Left forelimb (tissue), 1 donor: ENCODE results near the gene COX8C.

Source experiments
- DNase-seq: peaks from one replicate; pipeline ENCODE4 v3.0.0-alpha.2; 2018; ENCODE audit warnings: low spot score

Gene COX8C, protein sequence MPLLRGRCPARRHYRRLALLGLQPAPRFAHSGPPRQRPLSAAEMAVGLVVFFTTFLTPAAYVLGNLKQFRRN

DNA sequence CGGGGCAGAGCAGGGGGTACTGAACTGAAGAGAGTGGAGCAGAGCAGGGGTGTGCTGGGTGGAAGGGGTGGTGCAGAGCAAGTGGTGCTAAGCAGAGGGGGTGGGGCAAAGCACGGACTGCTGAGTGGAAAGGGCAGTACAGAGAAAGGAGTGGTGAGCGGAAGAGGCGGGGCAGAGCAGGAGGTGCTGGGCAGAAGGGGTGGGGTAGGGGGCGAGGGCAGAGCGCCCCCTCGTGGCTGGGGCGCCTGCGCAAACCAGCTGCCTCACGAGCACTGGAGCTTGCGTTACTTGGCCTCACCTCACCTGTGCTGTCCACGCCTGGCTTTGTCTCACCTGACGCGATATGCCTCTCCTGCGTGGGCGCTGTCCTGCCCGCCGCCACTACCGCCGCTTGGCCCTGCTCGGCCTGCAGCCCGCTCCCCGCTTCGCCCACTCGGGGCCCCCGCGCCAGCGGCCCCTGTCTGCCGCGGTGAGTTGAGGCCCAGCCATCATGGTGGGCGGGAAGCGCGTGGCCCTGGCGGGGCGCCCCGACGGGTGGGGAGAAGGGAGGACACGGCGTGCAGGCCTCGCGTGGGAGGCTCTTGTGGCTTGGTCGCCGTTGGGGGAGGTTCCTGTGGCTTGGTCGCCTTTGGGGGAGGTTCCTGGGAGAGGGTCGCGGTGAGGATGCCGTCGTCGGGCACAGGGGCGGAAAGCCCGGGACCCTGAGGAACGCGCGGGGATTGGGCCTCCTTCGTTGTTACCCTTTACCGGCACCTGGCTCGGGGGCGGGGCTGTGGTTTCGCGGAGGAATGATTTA is at the start of gene COX8C:
Gene COX8C (plus strand): TSS at position 257 of the 796 bp plus-strand sequence. CDS start 87 bp downstream, at position 344.
- DNase-seq = no peak

DNA sequence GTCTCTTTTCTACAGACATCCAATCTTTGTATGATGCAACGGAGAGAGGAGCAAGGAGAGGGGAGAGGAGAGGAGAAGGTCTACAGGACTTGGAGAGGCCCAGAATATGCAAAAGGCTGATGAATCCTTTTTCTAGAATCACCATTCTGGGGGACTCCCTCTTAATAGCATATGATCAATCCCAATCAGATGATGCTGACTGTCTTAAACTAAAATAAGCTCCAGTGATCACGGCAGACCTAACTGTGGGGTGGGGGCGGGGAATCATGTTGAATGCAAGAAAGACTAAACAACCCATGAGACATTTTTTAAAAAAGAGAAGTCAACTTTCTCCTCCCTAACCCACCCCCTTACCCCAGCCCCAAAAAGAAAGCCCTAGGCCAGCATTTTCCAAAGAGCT is 47.6 kb upstream of the COX8C start:
- no peak for DNase-seq

DNA sequence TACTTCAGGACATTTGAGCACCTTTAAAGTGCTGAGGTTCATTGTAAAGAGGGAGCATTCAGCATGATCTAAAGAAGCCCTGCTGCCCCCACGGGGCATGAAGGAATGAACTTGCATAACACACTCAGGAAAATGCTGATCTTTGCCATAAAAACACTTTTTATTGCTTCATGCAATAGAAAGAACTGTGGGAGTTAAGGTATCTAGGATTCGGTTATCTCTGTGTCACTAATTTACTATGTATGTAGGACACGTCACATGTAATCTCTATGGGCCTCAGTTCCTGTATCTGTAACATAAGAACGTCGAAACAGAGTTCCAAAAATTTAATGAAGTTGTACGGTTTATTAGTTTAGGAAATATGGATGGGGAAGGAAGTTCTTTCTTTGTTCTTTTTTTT is 47.1 kb upstream of the COX8C start:
- no peak for DNase-seq

DNA sequence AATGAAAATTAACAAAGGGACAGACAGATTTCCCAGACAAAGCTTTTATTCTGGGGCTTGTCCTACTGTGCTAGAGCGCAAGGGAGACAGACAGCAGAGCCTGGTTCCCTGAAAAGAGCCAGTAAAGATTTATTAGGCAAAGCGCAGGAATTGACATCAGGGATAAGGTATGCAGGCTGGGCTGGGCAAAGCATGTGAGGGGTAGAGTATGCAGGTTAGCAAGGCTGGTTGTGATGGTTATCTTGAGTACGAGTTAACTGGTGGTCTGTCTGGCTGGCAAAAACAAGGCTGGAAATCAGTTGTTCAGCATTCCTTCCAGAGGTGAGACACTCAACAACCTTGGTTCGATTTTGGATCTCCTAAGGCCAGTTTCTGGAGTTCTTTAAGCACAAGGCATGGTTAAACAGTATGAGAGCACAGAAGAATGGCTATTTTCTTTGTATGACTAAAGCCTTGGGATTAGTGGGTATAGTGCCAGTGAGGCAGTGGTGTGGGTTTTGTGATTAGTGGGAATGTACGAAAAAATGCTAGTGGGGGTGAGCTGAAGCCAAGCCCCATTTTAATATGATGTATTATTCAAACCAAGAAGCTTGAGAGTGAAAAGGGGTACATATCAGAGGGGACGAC is 45.0 kb upstream of the COX8C start:
- DNase-seq = no peak

DNA sequence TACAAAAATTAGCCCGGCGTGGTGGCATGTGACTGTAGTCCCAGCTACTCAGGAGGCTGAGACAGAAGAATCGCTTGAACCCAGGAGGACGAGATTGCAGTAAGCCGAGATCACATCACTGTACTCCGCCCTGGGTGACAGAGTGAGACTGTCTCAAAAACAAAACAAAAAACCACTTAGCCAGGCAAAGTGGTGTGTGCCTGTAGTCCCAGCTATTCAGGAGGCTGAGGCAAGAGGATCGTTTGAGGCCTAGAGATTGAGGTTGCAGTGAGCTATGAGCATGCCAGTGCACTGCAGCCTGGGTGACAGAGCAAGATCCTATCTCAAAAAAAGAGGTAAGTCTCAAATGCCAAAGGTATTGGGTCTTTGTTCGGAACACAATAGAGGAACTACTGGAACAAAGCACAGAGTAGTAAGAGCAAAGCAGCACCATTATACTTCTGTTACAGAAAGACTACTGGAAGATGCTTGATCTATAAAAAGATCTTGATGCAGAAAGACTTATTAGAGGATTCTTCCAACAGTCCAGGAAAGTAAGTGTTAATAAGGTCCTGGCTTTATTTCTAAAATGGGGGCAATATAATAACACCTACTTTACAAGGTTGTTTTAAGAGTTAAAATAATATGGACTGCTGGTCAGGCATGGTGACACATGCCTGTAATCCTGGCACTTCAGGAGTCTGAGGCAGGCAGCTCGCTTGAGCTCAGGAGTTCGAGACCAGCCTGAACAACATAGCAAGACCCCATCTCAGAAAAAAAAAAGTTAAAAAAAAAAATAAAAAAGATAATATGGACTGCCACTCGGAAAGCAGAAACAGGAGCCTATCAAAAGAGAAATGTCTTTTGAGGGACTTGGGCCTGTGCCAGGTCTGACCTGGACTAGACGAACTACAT is 44.0 kb upstream of the COX8C start:
- no peak for DNase-seq

DNA sequence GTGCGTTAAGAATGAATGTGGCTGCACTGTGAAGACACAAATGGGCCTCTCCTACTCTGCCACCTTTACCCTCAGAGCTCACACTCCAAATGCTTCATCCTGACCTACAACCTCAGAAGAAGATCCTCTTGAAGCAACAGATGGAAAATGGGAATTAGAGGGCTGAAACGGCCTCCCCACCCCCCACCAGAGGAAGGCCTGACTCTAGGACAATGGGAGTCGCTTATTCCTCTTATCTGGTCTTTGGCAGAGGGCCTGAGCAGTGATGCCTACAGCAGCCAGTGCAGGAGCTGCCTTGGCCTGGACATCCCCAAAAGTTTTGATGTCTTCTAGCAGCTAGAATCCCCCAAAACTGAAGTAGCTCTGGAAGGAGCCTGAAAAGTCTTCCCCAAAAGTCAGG is 43.3 kb upstream of the COX8C start:
- no peak for DNase-seq

DNA sequence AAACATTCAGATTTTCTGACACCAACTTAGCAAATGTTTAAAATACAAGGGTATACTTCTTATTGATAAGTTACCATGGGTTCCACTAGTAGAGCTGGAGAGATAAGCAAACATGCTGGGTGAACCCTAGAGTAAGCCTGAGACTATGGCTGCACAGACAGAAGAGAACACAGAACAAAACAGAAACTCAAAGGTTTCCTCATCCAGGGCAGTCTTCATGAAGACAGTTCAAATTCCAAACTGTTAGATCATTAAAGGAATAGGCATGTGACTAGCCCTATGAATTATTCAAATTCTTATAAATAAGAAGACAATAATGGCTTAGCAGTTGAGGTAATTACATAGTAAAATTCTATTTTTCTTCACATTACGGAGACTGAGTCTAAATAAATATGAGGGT is 42.2 kb upstream of the COX8C start:
- no peak for DNase-seq

DNA sequence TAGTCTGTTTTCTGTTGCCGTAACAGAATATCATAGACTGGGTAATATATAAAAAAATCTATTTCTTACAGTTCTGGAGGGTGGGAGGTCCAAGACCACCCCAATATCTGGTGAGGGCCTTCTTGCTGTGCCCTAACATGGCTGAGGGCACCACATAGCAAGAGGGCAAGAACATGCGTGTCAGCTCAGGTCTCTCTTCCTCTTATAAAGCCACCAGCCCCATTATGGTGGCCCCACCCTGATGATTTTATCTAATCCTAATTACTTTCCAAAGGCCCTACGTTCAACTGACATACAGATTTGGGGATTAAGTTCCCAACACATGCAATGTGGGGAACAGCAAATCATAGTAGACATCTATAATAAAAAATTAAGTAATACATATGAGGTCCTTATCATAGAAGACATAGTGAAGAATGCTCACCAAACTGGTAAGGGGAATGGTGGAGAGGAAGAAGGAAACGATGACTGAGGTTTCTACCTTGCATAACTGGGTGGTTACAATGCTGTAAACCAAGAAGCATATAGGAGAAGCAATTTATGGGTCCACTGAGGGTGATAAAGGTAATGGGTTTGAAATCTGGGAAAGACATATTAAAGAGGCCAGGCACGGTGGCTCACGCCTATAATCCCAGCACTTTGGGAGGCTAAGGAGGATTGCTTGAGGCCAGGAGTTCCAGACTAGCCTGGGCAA is 41.1 kb upstream of the COX8C start:
- no peak for DNase-seq

DNA sequence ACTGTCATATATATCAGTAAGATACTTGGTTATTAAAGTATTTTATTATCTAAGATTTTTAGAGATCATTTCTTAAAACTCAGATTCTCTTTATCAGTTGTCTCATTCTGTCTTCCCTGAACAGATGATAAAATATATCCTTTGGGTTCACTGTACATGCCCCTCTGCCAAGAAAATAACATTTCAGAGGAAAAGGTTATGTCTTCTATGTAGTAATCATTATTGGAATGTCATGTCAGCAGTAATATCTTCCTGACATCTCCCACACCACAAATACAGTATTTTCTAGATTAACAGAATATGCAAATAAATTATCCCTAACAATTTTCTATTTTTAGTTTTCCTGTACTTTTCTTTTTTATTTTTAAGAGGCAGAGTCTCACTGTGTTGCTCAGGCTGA is 40.2 kb upstream of the COX8C start:
- no peak for DNase-seq

DNA sequence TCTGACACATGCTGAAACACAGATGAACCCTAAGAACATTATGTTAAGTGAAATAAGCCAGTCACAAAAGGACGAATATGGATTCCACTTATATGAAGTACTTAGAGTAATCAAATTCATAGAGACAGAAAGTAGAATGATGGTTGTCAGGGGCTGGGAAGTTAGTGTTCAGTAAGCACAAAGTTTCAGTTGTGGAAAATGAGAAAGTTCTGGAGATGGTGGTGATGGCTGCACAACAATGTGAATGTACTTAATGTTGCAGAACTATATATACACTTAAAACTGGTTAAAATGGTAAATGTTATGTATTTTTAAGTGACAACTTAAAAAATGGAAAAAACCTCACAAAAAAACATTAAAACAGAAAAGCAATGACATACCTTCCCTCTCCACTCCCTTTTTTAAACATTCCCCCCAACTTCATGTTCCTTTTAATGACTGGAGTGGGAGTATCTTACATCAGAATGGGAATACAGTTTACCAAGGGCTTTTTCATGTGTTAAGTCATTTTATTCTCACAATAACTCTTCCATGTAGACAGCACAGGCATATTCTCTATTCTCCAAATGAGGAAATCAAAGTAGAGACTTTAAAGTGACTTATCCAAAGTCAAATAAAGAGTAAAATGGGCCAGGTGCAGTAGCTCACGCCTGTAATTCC is 38.2 kb upstream of the COX8C start:
- no peak for DNase-seq

DNA sequence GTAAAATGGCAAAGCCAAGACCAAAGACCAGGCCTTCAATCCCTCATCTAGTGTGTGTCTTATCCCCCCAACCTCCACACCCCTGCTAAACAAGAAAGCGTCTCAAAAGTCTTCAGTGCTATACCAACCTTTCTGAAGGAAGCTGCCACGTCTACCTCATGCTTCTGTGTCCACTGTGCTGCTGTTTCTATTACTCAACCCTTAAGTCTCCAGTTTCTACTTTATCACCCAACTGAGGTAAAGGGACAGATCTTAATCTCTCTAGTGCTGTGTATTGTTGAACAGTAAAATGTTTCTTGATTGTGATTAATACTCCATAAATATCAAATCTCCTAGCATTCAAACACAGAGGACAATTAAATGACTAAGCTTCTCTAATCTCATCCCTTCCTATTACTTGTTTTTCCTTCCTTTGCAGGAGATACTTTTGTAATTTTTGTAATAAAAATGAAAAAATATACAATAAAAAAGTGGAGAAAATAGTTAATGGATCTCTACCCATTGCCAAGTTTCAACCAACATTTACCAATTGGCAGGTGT is 37.5 kb upstream of the COX8C start:
- DNase-seq = no peak

DNA sequence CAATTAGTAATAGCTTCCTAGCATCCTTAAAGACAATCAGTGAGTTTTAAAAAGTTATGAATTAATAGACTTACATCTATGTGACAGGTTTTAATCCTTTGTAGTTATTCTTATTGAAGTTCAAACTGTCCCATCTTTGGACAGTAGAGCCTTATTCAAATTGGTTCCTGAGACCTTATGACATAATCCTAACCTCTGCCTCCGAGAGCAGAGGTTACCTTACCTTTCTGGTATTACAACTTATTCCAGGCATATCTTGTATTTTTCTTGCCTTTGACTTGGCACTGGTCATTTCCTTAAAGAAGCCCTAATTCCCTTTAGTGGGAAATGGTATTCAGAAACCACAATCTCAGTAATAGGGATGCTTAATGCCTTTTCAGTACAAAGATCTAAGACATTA is 35.9 kb upstream of the COX8C start:
- no peak for DNase-seq

DNA sequence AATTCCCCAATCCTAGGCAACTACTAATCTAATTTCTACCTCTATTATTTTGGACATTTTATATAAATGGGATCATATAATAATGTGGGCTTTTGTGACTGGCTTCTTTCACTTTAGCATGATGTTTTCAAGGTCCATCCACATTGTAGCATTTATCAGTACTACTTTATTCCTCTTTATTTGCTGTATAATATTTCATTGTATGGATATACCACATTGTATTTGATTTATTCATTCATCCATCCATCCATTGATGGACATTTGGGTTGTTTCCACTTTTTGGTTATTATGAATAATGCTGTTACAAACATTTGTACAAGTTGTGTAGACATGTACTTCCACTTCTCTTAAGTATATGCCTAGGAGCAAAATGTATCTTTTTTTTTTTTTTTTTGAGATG is 31.4 kb upstream of the COX8C start:
- no peak for DNase-seq

DNA sequence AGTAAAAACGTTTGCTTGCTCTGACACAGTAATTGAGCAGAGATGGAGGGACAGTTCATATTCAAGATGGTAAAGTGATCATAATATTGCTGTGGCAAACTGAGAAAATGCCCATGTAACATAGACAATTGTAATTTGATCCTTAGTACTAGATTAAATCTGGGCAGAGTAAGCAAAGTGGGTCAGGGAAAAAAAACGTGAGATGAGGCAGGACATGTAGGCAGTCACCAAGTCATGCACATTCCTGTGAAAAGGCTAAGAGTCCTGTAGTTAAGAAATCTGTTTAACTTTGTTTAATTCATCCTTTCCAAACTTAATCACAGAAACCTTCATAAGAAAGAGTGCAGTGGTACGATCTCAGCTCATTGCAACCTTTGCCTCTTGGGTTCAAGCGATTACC is 30.3 kb upstream of the COX8C start:
- no peak for DNase-seq

DNA sequence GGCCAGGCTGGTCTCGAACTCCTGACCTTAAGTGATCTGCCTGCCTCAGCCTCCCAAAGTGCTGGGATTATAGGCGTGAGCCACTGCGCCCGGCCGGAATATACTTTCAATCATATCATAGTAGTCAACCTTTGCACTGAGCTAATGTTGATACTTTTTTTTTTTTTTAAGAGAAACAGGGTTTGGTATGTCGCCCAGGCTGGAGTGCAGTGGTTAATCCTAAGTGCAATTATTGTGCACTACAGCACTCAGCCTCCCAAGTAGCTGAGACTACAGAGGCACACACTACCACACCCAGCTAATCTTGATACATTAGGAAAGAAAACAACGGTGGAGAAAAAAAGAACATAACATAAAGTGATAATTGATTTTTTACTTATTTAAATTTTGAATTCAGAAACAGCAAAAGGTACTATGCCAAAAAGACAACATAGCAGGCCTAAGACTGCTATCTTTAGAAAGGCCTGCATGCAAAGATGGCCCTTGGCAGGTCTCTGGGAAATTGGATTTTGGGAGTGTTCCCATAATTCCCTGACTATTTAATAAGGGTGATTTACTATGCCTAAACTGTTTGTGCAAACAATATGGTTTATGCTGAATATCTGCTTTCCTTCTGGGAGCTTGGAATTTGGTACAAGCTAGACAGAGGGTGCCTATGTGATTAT is 29.6 kb upstream of the COX8C start:
- DNase-seq = no peak

DNA sequence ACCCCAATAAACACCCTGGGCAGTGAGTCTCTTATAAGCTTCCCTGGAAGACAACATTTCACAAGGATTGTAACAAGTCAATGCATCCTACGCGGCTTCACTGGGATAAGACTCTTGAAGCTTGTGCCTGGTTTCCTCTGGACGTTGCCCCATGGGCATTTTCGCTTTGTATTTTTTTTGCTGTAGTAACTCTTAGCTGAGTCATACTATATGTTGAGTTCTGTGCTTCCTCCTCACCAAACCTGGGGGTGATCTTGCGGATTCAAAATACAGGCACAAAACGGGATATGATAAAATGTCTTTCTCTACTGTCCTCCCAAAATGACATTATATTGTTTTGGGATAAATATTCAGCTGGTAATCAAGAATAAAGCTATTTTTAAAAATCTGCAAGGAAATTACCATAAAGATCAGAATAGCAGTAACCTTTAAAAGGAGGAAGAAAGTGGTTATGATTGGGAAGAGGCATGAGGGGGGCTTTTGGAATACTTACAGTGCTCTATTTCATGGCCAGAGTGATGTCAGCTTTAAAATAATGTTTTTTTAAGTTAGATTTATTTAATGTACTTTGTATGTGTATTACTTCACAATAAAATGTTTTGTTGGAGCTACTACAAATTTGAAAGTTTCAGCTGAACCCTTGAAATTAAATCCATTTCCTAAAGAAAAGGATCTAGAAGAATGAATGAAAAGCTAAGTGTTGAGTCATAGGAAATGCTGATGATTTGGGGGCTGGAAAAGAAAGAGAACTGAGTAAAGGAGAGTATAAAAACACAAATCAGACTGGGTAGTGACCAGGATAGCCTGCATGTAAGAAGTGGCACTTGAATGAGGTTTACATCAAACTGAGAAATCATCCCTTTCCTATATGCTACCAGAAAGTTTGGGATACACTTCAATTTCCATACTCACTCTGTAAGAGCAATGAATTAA is 28.8 kb upstream of the COX8C start:
- no peak for DNase-seq

DNA sequence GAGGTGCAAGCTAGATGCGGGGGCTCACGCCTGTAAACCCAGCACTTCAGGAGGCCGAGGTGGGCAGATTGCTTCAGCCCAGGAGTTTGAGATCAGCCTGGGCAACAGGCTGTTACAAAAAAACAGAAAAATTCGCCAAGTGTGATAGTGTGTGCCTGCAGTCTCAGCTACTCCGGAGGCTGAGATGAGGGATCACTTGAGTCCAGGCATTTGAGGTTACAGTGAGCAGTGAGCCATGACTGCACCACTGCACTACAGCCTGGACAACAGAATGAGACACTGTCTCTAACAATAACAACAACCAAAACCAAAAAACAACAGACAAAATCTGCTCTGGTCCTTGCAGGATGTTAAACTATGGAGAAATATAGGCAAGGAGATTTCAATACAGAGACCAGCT is 28.1 kb upstream of the COX8C start:
- DNase-seq = no peak

DNA sequence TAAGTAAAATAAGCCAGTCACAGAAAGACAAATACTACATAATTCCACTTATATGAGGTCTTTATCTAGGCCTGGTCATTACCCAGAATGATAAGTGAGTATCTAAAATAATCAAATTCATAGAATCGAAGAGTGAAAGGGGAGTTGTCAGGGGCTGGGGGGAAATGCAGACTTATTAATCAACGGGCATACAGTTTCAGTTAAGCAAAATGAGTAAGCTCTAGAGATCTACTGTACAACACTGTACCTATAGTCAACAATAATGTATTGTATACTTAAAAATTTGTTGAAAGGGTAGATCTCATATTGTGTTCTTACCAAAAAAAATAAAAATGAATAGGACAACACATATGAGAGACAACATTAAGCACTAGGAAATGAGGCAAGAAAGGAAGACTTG is 27.5 kb upstream of the COX8C start:
- no peak for DNase-seq

DNA sequence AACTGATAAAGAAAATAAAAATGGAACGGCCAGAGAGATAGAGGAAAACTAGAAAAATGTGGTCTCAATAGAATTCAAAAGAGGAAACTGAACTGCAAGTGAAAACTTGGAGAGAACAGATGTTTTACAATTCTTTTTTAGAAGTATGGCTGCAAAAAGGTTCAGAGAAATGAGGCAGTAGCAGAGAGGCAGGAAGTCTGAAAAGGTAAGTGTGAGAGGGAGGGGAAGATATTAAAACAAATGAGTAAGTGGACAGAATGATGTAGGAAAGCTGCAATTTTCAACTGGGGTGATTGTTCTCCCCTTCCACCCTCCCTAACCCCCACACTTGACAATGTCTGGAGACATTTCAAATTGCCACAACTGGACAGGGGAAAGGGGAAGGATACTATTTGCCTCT is 27.0 kb upstream of the COX8C start:
- no peak for DNase-seq

DNA sequence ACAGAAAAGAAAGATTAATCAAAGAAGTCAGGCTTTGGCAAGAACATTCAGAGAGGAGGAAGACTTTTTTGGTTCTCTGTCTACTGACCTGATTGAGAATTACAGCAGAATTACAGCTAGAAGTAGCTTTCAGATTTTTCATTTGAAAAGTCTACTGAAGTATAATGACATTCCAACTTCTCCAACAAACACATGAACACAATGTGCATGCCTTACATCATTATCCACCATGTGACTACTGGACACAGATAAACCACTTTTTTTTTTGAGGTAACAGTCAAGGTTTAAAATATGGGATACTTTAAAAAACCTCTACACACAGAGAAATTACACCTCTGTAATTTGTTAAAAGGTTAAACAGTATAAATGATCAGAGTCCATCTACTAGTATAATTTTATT is 26.5 kb upstream of the COX8C start:
- DNase-seq = no peak
